GM10266 (cell line): Measurements from ENCODE around the gene TRAF1.
"Not testable (repeated sequence)": the region's sequence is repeated elsewhere in the genome, so short reads cannot be mapped to it uniquely, and the experiment has no call there.

ENCODE experiments used
- DNase-seq: peaks from one replicate; pipeline ENCODE4 v3.0.0; 2012; ENCODE audit errors: extremely low spot score
- CTCF ChIP-seq: IDR thresholded peaks from 2 replicates; pipeline ENCODE4 v1.5.1; 2012; ENCODE audit warnings: mild to moderate bottlenecking, low read depth; ENCODE audit not compliant: control insufficient read depth, insufficient read depth; ENCODE audit errors: missing control alignments

Gene TRAF1

GRCh38 chr9:120926397-120926928 is at the start of gene TRAF1:
Gene TRAF1 (minus strand): TSS chr9:120926796. CDS start chr9:120926075, 721 bp downstream.
- no peak for DNase-seq
- no peak for TF ChIP-seq CTCF

DNA sequence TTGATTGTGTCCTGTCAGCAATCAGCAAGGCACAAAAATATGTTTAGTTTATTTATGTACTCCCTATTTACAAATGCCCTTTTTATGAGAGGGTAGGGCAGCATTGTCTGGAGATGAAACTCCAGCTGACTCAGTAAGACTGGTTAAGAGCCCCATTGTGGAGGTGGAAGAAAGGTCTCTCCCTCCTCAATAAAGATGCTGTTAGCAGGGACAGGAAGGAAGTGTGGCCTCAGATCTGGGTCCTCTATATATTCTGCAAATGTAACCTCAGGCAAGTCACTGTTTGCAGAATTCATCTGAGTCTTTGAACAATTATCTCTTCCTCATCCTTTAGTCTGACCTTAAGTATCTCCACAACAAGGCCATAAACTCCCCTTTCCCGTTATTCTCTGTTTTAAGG is 48.3 kb upstream of the TRAF1 start:
- no peak for TF ChIP-seq CTCF
- no peak for DNase-seq

- DNase-seq = no peak
- no peak for TF ChIP-seq CTCF
Measured at GRCh38 chr9:120974181-120974580, 47.6 kb upstream of the TRAF1 start.

DNA sequence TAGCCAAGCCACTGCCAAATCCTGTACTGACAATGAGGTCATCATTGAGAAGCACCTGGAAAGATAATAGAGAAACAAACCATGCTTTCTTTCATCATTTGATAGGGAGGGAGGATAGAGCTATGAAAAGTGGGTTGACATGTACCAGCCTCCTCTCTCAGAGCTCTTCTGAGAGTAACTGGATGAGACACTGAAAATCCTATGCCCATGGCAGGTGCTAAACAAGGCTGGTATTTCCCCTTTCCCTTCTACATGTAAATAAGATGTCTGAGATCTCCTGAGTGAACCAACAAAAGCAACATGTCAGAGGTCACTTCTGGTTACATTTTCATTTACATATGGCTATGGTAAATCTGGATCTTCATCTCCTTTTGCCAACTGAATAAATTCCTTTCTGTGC is 45.3 kb upstream of the TRAF1 start:
- TF ChIP-seq CTCF = no peak
- DNase-seq = no peak

DNA sequence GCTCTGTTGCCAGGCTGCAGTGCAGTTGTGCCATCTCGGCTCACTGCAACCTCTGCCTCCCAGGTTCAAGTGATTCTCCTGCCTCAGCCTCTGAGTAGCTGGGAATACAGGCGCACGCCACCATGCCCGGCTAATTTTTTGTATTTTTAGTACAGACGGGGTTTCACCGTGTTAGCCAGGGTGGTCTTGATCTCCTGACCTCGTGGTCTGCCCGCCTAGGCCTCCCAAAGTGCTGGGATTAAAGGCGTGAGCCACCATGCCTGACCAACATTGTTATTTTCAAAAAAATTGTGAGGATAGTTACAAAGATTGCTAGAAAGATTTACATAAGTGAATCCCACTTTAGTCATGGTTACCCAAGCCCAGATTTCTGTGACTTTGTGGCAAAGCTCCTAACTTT is 44.9 kb upstream of the TRAF1 start:
- DNase-seq = not testable (repeated sequence)

DNA sequence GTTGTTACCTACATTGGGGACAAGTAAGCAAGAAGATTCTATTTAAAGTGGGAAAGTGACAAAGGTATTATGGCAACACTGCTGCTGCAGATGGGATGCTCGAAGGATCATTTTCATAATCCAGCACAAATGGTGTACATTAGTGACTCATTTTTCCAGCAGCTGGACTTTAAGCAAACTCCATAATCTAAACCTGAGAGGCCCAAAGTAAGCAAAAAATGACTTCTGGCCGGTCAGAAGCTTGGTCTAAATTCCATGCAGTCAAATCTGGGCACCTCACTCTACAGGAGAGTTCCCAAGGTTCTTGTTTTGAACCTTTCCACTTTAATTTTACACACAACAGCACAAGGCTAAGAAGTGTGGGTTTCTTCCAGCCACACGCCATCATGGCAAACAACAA is 43.6 kb upstream of the TRAF1 start:
- DNase-seq = no peak
- no peak for TF ChIP-seq CTCF

- no peak for DNase-seq
- no peak for TF ChIP-seq CTCF
Measured at GRCh38 chr9:120966013-120966369, 39.4 kb upstream of the TRAF1 start.

GRCh38 chr9:120965344-120966012 is 38.9 kb upstream of the TRAF1 start:
- TF ChIP-seq CTCF = no peak
- no peak for DNase-seq
